ENCODE results near the gene MGST1. TPM values are rescaled to one million over a fixed set of nuclear protein-coding genes. Genes with fewer than 3 reads are reported as not detected.
"Not testable (repeated sequence)": the region's sequence is repeated elsewhere in the genome, so short reads cannot be mapped to it uniquely, and the experiment has no call there.

The MGST1 gene
- total and polyA plus RNA-seq, 4 donors, result 84.6 to 2,615 (median 1,043) TPM

- Histone ChIP-seq H3K9me3 (ENCODE audit: control insufficient read depth in 4 of 4, low read length in 3 of 4) (no peaks in the 10 kb centered on the region), H3K4me3 (ENCODE audit: low read depth in 1 of 3, low read length in 3 of 3) (no peak overlapping the region), H3K9ac (ENCODE audit: low read depth in 1 of 2, low read length in 2 of 2) (no peak overlapping the region), H3K4me1 (ENCODE audit: control insufficient read depth in 4 of 4, insufficient read depth in 4 of 4, low read length in 3 of 4) (no peaks in the 10 kb centered on the region), H3K27ac (ENCODE audit: low read depth in 1 of 2, low read length in 2 of 2) (no peak overlapping the region), H3K36me3 (ENCODE audit: control insufficient read depth in 4 of 4, insufficient read depth in 3 of 4, low read depth in 1 of 4, low read length in 3 of 4) (peaks cover 0 to 4% (median 3%) of the 10 kb centered on the region in 4 donors), H3K27me3 (ENCODE audit: control insufficient read depth in 4 of 4, insufficient read depth in 4 of 4, low read length in 3 of 4) (no peaks in the 10 kb centered on the region)
- no peak for TF ChIP-seq NR2F2 (IDR thresholded peaks at IDR 0.05)
- TF ChIP-seq YY1 (IDR thresholded peaks at IDR 0.05), result no peak
- no peak for DNase-seq (ENCODE audit: low spot score)
- WGBS, result 93% methylated on average over 2 of the region's 2 CpGs
These were observed 21.7 kb downstream of the MGST1 start for GRCh38 chr12:16369156-16369555.

- no peak for DNase-seq (ENCODE audit: low spot score)
- Histone ChIP-seq H3K36me3 (ENCODE audit: control insufficient read depth in 4 of 4, insufficient read depth in 3 of 4, low read depth in 1 of 4, low read length in 3 of 4) (peaks cover 0 to 4% (median 3%) of the 10 kb centered on the region in 4 donors), H3K9ac (ENCODE audit: low read depth in 1 of 2, low read length in 2 of 2) (no peak overlapping the region), H3K9me3 (ENCODE audit: control insufficient read depth in 4 of 4, low read length in 3 of 4) (no peaks in the 10 kb centered on the region), H3K27me3 (ENCODE audit: control insufficient read depth in 4 of 4, insufficient read depth in 4 of 4, low read length in 3 of 4) (no peaks in the 10 kb centered on the region), H3K4me1 (ENCODE audit: control insufficient read depth in 4 of 4, insufficient read depth in 4 of 4, low read length in 3 of 4) (no peaks in the 10 kb centered on the region), H3K4me3 (ENCODE audit: low read depth in 1 of 3, low read length in 3 of 3) (no peak overlapping the region), H3K27ac (ENCODE audit: low read depth in 1 of 2, low read length in 2 of 2) (no peak overlapping the region)
- TF ChIP-seq FOXA2 (IDR thresholded peaks at IDR 0.05), result no peak
- no peak for TF ChIP-seq RXRA (IDR thresholded peaks at IDR 0.05)
- no peak for TF ChIP-seq HNF4G (IDR thresholded peaks at IDR 0.05)
- no peak for TF ChIP-seq EGR1 (IDR thresholded peaks at IDR 0.05; ENCODE audit: low read depth in 2 of 2)
- TF ChIP-seq GABPA (IDR thresholded peaks at IDR 0.05 in 1 of 2, conservative IDR thresholded peaks at IDR 0.05 in 1 of 2), result no peak
- TF ChIP-seq SP1 (IDR thresholded peaks at IDR 0.05), result no peak
- TF ChIP-seq, protein P1, sequence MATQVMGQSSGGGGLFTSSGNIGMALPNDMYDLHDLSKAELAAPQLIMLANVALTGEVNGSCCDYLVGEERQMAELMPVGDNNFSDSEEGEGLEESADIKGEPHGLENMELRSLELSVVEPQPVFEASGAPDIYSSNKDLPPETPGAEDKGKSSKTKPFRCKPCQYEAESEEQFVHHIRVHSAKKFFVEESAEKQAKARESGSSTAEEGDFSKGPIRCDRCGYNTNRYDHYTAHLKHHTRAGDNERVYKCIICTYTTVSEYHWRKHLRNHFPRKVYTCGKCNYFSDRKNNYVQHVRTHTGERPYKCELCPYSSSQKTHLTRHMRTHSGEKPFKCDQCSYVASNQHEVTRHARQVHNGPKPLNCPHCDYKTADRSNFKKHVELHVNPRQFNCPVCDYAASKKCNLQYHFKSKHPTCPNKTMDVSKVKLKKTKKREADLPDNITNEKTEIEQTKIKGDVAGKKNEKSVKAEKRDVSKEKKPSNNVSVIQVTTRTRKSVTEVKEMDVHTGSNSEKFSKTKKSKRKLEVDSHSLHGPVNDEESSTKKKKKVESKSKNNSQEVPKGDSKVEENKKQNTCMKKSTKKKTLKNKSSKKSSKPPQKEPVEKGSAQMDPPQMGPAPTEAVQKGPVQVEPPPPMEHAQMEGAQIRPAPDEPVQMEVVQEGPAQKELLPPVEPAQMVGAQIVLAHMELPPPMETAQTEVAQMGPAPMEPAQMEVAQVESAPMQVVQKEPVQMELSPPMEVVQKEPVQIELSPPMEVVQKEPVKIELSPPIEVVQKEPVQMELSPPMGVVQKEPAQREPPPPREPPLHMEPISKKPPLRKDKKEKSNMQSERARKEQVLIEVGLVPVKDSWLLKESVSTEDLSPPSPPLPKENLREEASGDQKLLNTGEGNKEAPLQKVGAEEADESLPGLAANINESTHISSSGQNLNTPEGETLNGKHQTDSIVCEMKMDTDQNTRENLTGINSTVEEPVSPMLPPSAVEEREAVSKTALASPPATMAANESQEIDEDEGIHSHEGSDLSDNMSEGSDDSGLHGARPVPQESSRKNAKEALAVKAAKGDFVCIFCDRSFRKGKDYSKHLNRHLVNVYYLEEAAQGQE (IDR thresholded peaks at IDR 0.05), result no peak
- 42% methylated on average over 1 of the region's 1 CpG for WGBS
These were observed 22.7 kb downstream of the MGST1 start for GRCh38 chr12:16370096-16370495.

- not testable (repeated sequence) for H3K4me3 ChIP-seq (ENCODE audit: low read depth in 1 of 3, low read length in 3 of 3); H3K9ac ChIP-seq (ENCODE audit: low read depth in 1 of 2, low read length in 2 of 2); DNase-seq (ENCODE audit: low spot score); H3K27me3 ChIP-seq (ENCODE audit: control insufficient read depth in 4 of 4, insufficient read depth in 4 of 4, low read length in 3 of 4); H3K36me3 ChIP-seq (ENCODE audit: control insufficient read depth in 4 of 4, insufficient read depth in 3 of 4, low read depth in 1 of 4, low read length in 3 of 4); H3K9me3 ChIP-seq (ENCODE audit: control insufficient read depth in 4 of 4, low read length in 3 of 4); H3K27ac ChIP-seq (ENCODE audit: low read depth in 1 of 2, low read length in 2 of 2)
- peaks cover 1 to 14% (median 12%) of the 10 kb centered on the region in 4 donors for H3K4me1 ChIP-seq (ENCODE audit: control insufficient read depth in 4 of 4, insufficient read depth in 4 of 4, low read length in 3 of 4)
- 80% methylated on average over 21 of the region's 21 CpGs for WGBS
These were observed 35.3 kb downstream of the MGST1 start for GRCh38 chr12:16382652-16383312.

- Histone ChIP-seq H3K4me1 (ENCODE audit: control insufficient read depth in 4 of 4, insufficient read depth in 4 of 4, low read length in 3 of 4) (peaks cover 1 to 14% (median 12%) of the 10 kb centered on the region in 4 donors), H3K27ac (ENCODE audit: low read depth in 1 of 2, low read length in 2 of 2) (no peak overlapping the region), H3K27me3 (ENCODE audit: control insufficient read depth in 4 of 4, insufficient read depth in 4 of 4, low read length in 3 of 4) (no peaks in the 10 kb centered on the region), H3K36me3 (ENCODE audit: control insufficient read depth in 4 of 4, insufficient read depth in 3 of 4, low read depth in 1 of 4, low read length in 3 of 4) (no peaks in the 10 kb centered on the region), H3K4me3 (ENCODE audit: low read depth in 1 of 3, low read length in 3 of 3) (no peak overlapping the region), H3K9ac (ENCODE audit: low read depth in 1 of 2, low read length in 2 of 2) (no peak overlapping the region), H3K9me3 (ENCODE audit: control insufficient read depth in 4 of 4, low read length in 3 of 4) (no peaks in the 10 kb centered on the region)
- DNase-seq (ENCODE audit: low spot score), result no peak
- WGBS, result 92% methylated on average over 5 of the region's 5 CpGs
- TF ChIP-seq GABPA (IDR thresholded peaks at IDR 0.05 in 1 of 2, conservative IDR thresholded peaks at IDR 0.05 in 1 of 2), result no peak
- no peak for TF ChIP-seq CTCF (IDR thresholded peaks at IDR 0.05; ENCODE audit: low read depth, low read length, missing input control)
- TF ChIP-seq ZBTB33 (IDR thresholded peaks at IDR 0.05), result no peak
- TF ChIP-seq MAX (IDR thresholded peaks at IDR 0.05), result no peak
- no peak for TF ChIP-seq FOXA1 (IDR thresholded peaks at IDR 0.05)
- TF ChIP-seq YY1 (IDR thresholded peaks at IDR 0.05), result no peak
- no peak for TF ChIP-seq ATF3 (IDR thresholded peaks at IDR 0.05)
These were observed 37.3 kb downstream of the MGST1 start for GRCh38 chr12:16384732-16385131.
